Left kidney (tissue), 2 donors: Measurements from ENCODE around the gene SNRPN. TPM values are rescaled to one million over a fixed set of nuclear protein-coding genes. Genes with fewer than 3 reads are reported as not detected.
"Not testable (repeated sequence)": the region's sequence is repeated elsewhere in the genome, so short reads cannot be mapped to it uniquely, and the experiment has no call there.

Experiments used
- DNase-seq: peaks from one replicate; pipeline ENCODE4 v3.0.0-alpha.2; 2013
- polyA plus RNA-seq: library from polyadenylated mRNA; unstranded; fragments of 120-200 nt; gene quantifications from one replicate; pipeline ENCODE4 v1.2.1, GENCODE V29; 2013; ENCODE audit not compliant: insufficient read length

SNRPN gene
- polyA plus RNA-seq, 1 donor: 219 TPM

GRCh38 chr15:24962880-24963279 lies 8.1 kb downstream of the SNRPN start:
- no peak for DNase-seq

- no peak for DNase-seq
Measured at GRCh38 chr15:24966364-24967103, 11.7 kb downstream of the SNRPN start.

- DNase-seq: no peak
Measured at GRCh38 chr15:24971052-24971451, 16.3 kb downstream of the SNRPN start.

- DNase-seq: no peak
Measured at GRCh38 chr15:24971772-24972171, 17.0 kb downstream of the SNRPN start.

- DNase-seq: not testable (repeated sequence)
Measured at GRCh38 chr15:24972707-24973106, 17.9 kb downstream of the SNRPN start.

- DNase-seq: no peak
Measured at GRCh38 chr15:24976932-24977331, 22.1 kb downstream of the SNRPN start.

- no peak for DNase-seq
Measured at GRCh38 chr15:24977686-24978085, 22.9 kb downstream of the SNRPN start.

- DNase-seq: no peak
Measured at GRCh38 chr15:24985224-24985623, 30.4 kb downstream of the SNRPN start.

GRCh38 chr15:24986653-24987052 lies 31.9 kb downstream of the SNRPN start:
- DNase-seq: no peak

- DNase-seq: no peak
Measured at GRCh38 chr15:25019434-25019833, 64.6 kb downstream of the SNRPN start.

GRCh38 chr15:25022233-25022632 lies 67.4 kb downstream of the SNRPN start:
- DNase-seq: no peak

Other genes with a start within 250 kb of the SNRPN start
- gene SNURF, start within 50 bp of the SNRPN start, polyA plus RNA-seq: 25.9 TPM